ENCODE results near the gene PYGB. TPM values are rescaled to one million over a fixed set of nuclear protein-coding genes. Genes with fewer than 3 reads are reported as not detected.
A peak's percentile ranks its signal among the peaks of the same experiment; 100 is the strongest.

The PYGB gene
- total RNA-seq, 1 donor from 2014 or later, result 61.1 TPM

GRCh38 chr20:25247518-25247955 lies 348 bp upstream of the PYGB start:
- no peak for DNase-seq

GRCh38 chr20:25248786-25249172 lies 894 bp downstream of the PYGB start:
- Histone ChIP-seq H3K27ac (peak overlapping the region; percentile 81), H3K9me3 (no peaks in the 10 kb centered on the region), H3K4me3 (peak overlapping the region; percentile 75), H3K36me3 (no peaks in the 10 kb centered on the region), H3K27me3 (no peaks in the 10 kb centered on the region), H3K4me1 (peaks cover 29% of the 10 kb centered on the region)
- no peak for TF ChIP-seq CTCF (IDR thresholded peaks at IDR 0.05)
- intact Hi-C loops (cut with DNase I), result no loop called here
- DNase-seq (no peak), ATAC-seq (no peak)

More at GRCh38 chr20:25247518-25247955, 348 bp upstream of the PYGB start:
- H3K36me3 ChIP-seq, result no peaks in the 10 kb centered on the region
- H3K9me3 ChIP-seq, result no peaks in the 10 kb centered on the region
- H3K4me1 ChIP-seq, result peaks cover 22% of the 10 kb centered on the region
- intact Hi-C loops (cut with DNase I), result no loop called here
- H3K4me3 ChIP-seq, result peak overlapping the region; percentile 75
- ATAC-seq, result peak; percentile 73
- no peak for TF ChIP-seq CTCF (IDR thresholded peaks at IDR 0.05)
- H3K27ac ChIP-seq, result peak overlapping the region; percentile 81
- no peaks in the 10 kb centered on the region for H3K27me3 ChIP-seq

- intact Hi-C loops (cut with DNase I), result no loop called here
- Histone ChIP-seq H3K27ac (no peak overlapping the region), H3K4me1 (peaks cover 29% of the 10 kb centered on the region), H3K9me3 (no peaks in the 10 kb centered on the region), H3K27me3 (no peaks in the 10 kb centered on the region), H3K4me3 (peak overlapping the region; percentile 75), H3K36me3 (no peaks in the 10 kb centered on the region)
- DNase-seq (no peak), ATAC-seq (no peak)
- TF ChIP-seq CTCF (IDR thresholded peaks at IDR 0.05), result no peak
Measured at GRCh38 chr20:25249198-25249931, 1.5 kb downstream of the PYGB start.

GRCh38 chr20:25250508-25250907 lies 2.6 kb downstream of the PYGB start:
- ATAC-seq (no peak), DNase-seq (no peak)
- no peak for TF ChIP-seq CTCF (IDR thresholded peaks at IDR 0.05)
- intact Hi-C loops (cut with DNase I), result no loop called here
- peaks cover 34% of the 10 kb centered on the region for H3K4me1 ChIP-seq
- no peaks in the 10 kb centered on the region for H3K27me3 ChIP-seq
- no peak overlapping the region for H3K27ac ChIP-seq
- no peak overlapping the region for H3K4me3 ChIP-seq
- no peaks in the 10 kb centered on the region for H3K9me3 ChIP-seq
- no peaks in the 10 kb centered on the region for H3K36me3 ChIP-seq

GRCh38 chr20:25251019-25251418 lies 3.1 kb downstream of the PYGB start:
- DNase-seq, result no peak
- no peaks in the 10 kb centered on the region for H3K9me3 ChIP-seq
- no peaks in the 10 kb centered on the region for H3K36me3 ChIP-seq
- peaks cover 39% of the 10 kb centered on the region for H3K4me1 ChIP-seq
- intact Hi-C loops (cut with DNase I), result no loop called here
- no peak overlapping the region for H3K27ac ChIP-seq
- TF ChIP-seq CTCF (IDR thresholded peaks at IDR 0.05), result no peak
- no peaks in the 10 kb centered on the region for H3K27me3 ChIP-seq
- no peak overlapping the region for H3K4me3 ChIP-seq
- ATAC-seq, result no peak
